GM19438 (cell line): ENCODE measurements around the gene CEMIP2.

Source experiments
- ATAC-seq: cut with Tn5 transposase; IDR thresholded peaks from one replicate; pipeline ENCODE4 v1.9.1; 2021; ENCODE audit warnings: low read depth; ENCODE audit not compliant: unreplicated experiment

Gene CEMIP2

DNA sequence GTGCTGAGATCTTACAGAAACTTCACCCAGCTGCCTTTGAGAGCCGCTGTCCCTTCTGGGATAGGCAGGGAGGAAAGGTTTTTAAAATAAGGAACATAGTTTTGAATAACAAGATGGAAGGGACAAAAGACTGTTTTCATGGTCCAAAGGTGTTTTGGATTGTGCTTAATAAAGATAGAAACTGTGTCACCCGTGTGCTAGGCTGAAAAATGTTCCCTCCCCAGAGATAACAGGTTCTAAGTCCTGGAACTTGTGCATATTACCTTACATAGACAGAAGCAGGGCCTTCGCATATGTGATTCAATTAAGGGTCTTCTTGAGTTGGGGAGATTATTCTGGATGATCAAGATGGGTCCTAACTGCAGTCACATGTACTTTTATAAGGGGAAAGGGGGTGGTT is 1.9 kb upstream of the CEMIP2 start:
- no peak for ATAC-seq

DNA sequence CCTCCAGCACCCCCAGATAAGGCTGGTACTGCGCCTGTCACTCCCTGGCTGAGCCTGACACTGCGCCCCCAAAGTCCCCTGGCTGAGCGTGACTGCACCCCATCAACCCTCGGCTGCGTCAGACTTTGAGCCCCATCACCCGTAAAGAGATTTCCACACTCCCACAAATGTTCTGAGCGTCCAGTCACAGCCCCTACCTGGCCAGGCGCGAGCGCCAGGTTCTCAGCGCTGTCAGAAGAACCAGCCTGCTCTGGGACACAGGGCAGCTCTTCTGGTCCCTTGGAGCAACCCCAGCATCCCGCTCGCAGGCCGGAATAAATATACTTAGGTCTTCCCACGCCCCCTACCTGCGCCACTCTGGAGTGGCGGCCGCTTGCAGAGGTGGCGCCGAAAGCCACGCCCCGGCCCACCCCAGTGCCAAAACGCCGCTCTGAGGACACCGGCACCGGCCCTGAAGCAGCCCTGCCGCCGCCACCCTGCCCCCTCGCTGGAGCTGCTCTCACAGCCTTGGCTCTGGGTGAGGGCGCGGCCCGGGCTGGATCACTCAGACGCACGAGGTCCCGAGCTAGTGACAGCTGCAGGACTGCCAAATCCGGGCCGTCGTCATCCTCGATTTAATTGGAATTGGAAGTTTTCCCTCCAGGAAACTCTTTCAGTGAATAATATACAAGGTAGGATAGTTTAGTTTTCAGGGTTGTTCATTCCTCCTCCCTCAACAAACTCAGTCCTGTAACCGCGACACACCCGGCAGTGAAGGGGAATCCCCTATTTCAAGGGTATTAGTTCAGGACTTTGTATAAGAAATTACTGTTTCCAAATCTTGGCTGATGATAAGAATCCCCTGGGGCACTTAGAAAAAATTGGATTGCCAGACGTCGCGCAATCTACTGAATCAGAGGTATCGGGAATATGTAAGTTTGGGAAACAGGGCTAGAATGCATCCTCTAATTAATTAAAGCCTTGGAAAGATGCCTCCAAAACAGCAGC is 1.2 kb upstream of the CEMIP2 start:
- peak; percentile 43 for ATAC-seq

DNA sequence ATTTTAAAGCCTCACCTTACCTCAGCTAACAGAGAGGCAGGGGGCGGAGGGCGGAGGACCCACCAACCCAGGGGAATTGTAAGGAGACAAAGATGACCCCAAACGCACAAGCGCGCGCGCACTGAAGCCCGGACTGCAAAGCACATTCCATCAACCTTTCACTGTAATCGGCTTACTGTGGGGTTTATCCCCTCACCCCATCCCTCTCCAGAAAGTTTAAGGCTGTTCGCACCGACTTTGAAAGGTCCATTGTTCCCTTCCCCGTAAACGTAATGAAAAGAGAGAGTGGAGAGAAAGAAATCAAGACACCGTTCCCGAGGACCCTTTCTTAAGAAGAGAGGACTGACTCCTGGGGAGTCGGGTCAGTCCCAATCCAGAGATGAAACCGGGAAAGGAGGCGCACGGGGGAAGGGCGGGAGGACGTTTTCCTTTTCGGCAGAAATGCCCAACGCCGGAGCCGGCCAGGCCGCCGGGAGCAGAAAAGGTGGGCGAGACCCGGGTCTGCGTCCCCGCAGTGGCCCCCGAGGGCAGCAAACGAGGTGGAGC is 464 bp downstream of the CEMIP2 start:
- no peak for ATAC-seq

DNA sequence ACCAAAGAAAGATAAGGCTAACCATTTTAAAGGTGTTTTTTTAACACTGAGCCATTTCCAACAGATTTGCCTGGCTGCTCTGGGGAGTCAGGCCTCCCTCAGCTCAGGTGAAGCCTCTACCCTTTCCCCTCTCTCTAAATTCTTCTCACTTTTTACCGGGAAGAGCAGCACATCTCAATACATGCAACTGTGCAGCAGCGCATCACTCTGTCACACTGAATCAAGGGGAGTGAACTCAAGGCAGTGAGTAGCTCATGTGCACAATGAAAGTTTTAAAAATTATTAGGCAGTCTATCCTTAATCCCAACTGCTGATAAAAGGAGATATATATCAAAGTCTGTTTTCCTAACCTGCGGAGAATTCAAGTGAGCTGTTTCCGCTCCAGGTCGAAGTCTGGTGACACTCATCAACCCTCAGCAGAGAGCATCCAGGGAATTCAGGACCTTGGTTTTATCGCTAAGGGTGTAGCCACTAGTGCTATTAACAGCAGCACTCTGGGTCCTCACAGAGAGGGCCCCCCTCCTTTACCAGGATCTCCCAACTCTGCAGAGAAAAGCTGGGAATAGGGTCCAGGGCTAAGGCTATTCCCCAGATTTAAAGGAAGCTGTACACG is 1.0 kb downstream of the CEMIP2 start:
- no peak for ATAC-seq

DNA sequence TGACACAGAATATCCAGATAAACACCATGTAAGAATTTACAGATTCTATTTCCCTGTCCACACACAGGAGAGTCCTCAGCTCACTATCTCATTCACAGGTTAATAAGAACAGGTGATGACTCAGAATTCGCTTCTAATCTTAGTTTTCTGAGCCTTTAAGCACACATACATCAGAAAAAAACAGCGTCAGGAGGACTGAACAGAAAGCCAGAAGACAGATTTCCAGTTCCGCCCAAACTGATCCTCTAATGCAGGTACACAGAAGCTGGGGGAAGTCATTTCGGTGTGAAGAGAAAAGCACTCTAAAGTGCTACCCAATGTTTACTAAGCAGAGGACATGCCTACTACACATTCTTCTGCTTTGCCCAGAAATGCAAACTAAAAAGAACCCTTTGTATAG is 1.6 kb downstream of the CEMIP2 start:
- ATAC-seq, result no peak

DNA sequence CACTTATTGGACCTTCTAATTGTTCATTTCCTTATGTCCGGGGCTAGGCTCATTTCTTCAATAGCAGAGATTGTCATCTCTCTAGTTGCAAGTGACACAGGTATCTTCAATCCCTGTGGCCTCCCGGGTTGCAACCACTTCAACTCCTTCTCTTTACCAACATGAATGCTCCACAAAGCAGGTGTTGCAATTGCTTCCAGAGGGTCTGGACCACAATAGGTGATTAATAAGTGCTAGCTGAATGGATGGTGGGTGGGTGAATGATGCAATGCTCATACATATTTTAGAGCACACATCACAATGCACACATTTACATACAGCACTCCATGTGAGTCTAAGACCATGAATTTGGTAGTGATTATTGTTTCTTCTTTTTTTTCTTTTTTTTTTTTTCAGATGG is 2.6 kb downstream of the CEMIP2 start:
- no peak for ATAC-seq

DNA sequence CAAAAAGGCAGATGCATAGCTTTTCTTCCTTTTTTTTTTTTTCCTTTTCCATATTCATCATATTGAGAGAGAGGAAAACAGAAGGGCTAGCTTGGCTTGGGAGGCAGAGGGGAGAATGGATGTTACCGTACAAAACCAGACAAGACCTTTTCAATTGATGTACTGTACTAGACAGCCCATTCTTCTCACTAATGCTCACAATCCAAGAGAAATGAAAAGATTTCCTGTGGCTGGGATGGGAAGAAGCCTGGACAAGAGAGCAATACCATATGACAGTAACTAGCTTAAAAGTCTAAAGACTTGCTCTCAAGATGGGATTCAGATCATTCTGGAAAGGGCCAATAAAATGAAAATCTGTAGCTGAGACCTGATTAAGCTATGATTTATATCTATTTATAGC is 3.4 kb downstream of the CEMIP2 start:
- ATAC-seq, result no peak

DNA sequence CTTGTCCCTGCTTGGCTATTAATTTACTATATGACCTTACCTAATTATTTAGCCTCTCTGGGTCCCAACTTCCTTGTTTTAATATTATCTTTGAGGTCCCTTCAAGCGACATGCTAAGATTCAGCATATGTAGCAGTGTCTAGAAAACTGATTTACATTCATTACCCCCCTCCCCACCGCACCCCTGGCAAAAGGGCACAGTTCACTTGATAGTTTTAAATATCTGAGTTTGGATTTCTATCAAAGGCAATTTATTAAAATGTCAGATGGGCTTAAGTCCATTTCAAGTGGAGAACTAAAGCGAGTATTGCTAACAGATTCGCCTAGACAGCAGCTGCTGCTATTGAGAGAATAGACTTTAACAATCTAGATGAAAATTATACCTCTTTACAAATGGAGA is 3.9 kb downstream of the CEMIP2 start:
- ATAC-seq, result no peak

DNA sequence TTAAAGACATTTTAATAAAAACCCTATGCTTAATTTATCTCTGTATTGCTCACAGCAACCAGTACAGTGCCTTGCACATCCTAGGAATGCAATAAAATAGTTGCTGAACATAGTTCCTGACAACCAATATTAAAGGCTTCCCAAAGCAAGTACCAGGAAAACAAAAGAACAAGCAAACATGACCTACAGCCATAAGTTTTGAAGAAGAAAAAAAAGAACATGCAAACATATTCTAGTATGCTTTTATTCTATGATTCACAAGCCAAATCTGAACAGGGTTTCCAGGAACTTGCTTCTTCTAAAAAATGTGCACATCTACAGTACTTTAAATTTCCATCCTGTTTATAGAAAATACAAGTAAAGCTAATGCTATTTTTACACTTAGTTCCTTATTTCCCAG is 4.5 kb downstream of the CEMIP2 start:
- no peak for ATAC-seq

DNA sequence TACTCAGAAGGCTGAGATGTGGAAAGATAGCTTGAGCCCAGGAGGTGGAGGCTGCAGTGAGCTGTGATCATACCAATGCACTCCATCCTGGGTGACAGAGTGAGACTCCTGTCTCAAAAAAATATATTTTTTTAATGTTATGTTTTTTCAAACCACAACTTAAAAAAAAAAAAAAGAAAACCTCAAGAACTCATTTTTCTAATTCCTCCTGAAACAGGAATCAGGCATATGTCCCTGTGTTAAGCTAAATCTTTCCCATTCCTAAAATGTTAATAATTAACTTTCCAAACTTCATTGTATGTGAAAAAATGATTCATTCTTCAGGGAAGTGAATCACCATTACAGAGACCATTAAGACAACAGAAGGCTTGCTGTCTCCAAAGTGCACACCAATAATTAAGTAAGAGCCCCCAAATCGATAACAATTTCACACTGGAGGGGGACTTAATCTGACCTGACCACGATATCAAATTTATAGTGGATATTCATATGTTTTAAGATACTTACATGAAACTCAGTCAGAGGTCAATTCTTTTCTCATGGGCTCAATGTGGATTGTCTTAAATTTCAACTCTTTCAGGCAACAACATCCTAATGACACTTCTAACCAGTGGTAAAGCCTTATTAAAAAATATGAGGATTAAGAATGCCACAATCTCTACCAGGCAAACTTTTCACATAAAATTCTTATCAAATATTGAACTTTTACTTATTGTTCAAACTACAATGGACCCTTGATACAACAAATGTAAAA is 5.2 kb downstream of the CEMIP2 start:
- no peak for ATAC-seq

DNA sequence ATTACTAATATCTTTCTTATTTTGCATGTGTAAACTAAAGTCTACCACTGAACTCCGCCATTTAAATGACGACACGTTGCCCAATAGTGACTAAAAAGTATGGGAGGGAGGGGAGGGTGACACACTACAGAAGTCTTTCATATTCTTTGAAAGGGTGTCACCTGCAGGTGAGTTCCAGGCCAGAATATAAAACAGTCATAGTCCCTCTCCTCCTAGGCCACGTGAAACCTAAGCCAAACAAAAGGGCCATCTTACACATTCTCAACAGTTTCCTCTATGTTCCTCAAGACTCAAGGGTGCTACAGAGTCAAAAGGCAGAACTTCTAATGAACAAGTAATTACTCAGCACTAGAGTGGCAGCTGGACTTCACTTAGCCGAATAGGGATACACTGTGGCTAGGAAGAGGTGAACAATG is 6.4 kb downstream of the CEMIP2 start:
- no peak for ATAC-seq

DNA sequence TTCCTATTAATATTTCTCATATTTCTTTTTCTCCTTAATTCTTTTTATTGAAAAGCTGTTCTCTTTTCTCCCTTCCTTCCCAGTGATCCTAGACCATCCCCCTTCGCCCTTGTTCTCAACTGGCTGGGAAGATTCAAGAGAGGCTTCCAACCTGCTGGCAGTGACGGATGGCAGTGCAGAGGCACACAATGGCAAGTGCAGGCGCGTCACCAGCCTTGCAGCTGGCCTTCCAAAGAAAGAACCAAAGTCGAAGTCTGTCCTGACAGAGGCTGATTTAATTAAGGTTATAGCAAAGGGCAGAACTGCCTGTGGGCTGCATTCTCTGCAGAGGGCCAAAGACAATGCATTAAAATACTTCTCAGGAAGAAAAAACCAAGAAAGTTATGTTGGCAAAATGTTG is 7.4 kb downstream of the CEMIP2 start:
- ATAC-seq, result no peak

DNA sequence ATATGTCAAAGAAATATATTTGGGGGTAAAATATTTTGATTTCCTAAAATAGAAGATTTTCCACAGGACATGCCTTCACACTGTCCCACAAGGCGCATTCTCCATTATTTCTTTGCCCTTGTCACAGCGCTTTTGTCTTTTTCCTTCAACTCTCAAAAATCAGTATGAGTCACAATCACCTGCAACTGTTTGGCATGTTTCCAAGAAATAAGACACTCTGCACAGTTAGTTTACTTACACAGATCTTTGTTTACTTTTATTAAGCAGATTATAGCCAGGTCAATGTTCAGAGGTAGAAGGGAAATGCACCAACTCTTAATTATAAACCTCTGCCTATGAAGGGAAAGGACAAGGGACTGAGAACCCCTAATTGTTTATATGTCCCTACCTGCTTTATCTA is 9.5 kb downstream of the CEMIP2 start:
- no peak for ATAC-seq

DNA sequence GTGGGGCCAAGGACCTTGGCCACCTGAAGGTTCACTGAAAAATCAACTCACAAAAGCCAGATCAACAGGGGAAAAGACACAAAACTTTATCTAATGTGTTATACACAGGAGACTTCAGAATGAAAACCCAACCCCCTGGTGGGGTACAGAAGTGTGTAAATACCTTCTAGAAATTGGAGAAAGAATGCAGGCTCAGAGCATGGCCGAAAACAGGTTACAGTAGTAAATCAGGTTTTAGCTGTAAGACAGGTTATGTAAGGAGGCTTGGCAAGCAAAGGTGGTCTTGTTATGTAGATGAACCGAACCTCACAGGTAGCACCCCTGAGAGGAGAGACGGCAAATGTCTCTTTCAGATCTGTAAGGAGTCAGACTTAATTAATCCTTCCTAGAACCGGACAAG is 10.0 kb downstream of the CEMIP2 start:
- no peak for ATAC-seq

DNA sequence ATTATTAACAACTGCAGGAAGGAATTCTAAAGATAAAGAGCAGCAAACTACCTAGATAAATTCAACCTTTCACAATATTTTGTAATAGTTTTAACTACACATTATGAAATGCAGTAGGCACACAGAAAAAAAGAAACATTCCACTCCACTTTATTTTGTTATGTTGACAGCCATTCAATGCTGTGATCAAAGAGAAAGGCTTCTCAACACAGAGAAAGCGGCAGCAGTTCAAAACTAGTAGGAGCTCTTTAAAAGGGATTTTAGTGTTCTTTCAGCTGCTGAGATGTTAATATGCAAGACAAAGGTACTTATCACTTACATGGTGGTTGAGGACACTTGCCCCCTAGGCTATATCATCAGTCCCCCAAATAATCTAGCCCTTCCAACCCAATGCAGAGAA is 11.6 kb downstream of the CEMIP2 start:
- ATAC-seq, result no peak

DNA sequence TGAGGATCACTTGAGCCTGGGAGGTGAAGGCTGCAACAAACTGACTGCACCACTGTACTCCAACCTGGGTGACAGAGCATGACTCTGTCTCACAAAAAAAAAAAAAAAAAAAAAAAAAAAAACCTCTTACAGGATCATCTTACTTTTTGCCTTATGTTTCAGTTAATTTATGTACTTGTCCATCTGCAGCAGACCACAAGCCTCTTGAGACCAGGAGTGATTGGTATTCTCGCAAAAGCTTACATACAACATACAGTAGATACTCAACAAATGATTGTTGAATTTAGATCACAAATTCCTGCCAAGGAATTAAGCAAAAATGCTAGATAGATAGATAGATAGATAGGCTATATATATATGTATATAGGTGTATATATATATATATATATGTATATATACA is 12.4 kb downstream of the CEMIP2 start:
- no peak for ATAC-seq

DNA sequence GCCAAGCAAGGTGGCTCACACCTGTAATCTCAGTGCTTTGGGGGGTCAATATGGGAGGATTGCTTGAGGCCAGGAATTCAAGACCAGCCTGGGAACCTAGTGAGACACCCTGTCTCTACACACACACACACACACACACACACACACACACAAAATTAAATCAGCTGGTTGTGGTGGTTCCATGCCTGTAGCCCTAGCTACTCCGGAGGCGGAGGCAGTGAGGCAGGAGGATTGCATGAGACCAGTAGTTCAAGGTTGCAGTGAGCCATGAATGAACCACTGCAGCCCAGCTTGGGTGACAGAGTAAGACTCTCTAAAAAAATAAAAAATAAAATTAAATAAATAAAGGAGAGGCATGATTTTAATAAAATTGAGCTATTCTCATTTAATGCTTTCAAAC is 13.1 kb downstream of the CEMIP2 start:
- ATAC-seq, result no peak

DNA sequence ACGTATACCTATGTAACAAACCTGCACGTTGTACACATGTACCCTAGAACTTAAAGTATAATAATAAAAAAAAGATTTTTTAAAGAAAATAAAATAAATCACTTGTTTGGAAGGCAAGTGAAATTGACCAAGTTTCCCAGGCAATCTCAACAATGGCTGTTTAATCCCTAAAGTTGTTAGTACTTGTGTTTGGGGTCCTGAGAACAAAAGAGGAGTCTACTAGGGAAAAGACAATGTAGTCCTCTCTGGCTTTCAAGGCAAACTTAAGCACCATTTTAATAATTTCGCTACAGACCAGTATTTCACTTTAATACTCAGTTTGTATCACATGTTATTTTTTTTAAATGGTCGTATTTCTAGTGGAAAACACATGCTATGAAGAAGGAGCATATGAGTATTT is 14.2 kb downstream of the CEMIP2 start:
- no peak for ATAC-seq

DNA sequence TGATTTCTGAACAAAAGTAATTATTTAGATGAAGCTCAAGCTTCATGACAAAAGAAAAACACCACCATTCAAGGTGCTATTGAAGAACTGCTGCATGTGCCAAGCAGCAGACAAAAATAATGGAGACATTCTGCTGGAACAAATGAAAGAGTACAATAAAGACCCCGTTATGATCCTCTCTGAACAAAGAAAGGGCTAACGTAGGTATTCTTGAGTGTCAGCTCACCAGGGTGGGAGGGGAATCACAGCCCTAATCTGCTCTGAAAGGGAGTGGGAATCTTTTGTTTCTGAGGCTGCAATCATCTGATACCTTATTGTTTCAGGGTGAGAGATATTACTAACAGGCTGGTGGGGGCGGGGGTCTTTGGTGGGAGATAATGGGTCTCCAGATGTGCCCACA is 15.4 kb downstream of the CEMIP2 start:
- ATAC-seq, result no peak

DNA sequence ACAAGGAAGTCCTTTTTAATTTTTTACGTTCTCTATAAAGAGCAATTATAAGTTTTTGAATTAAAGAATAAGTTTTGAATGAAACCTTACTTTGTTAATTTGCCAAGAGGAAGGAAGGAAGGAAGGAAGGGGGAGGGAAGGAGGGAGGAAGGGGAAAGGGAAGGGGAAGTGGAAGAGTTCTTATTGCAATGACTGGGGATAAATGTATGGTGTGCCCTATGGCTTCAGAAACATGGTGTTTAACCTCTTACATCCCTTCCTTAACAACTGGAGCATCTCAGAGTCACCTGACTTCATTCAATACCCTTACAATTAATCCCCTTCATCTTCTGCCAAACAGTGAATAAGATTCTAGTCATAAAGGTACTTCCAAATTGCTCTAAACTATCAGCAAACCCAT is 16.0 kb downstream of the CEMIP2 start:
- ATAC-seq, result no peak

DNA sequence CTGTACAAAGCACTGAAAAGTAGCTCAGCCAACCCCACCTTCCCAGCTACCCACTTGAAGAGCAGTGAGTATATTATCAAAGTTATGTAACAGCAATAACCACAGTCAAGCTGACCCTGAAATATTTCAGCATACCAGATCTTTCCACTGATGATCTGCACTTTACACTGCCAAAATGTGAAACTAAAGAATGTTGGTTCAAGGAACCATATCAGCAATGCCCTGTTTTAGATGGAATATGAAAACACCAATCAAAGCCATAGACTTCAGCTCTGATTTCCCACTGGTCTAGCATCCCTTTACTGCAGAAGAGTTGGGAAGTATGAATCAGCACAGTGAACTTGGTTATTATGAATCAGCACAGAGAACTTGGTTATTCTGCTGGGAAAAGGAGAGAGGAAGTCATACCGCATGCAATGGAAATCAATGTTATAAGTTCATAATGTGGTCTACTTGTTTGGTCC is 20.0 kb downstream of the CEMIP2 start:
- no peak for ATAC-seq
